ENCODE data around the gene HSD17B3. TPM values are rescaled to one million over a fixed set of nuclear protein-coding genes. Genes with fewer than 3 reads are reported as not detected.

HSD17B3 gene
- total RNA-seq, 2 experiments from 2014 or later = not detected

DNA sequence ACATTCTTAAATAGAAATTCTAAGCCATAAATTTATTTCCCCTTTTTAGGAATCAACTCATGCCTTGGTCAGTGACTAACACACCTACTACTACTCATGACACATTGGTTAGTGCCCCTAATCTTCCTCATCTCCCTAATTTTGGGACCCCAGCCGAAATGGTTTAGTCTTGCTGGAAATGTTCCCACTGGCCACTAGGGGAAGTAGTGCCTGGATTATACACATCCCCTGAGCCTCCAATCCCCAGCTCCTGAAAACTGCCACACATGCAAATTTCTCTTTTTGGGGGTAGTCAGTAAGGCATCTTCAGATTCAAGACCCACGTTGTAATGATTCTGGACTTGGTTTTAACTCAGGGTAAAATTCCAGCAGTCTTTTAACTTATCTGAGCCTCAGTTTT lies 79.8 kb downstream of the HSD17B3 start:
- Mint-ChIP-seq H3K4me3 (no peak overlapping the region), H3K27ac (no peak overlapping the region), H3K36me3 (ENCODE audit: low read depth) (no peaks in the 10 kb centered on the region), H3K27me3 (ENCODE audit: low read depth) (peaks cover 36% of the 10 kb centered on the region), H3K4me1 (ENCODE audit: low read depth) (peaks cover 7% of the 10 kb centered on the region), H3K9me3 (peaks cover 8% of the 10 kb centered on the region)
- DNase-seq = no peak
- intact Hi-C loops (cut with micrococcal nuclease) = no loop called here
- CTCF ChIA-PET = no interaction called here

DNA sequence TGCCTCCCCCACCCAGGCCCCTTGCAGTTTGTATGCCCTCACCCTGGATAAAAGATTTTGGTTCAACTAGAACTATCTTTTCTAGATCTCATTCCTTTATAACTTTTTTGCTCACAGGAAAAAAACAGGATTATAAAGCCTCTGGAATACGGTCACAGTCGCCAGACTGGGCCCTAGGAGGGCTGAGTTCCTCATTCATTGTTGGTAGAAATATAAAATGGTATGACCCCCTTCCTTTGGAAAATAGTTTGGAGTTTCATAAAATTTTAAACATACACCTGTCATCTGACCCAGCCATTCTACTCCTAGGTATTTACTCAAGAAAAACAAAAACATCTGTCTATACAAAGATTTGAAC lies 82.1 kb downstream of the HSD17B3 start:
- Mint-ChIP-seq H3K27me3 (ENCODE audit: low read depth) (peaks cover 51% of the 10 kb centered on the region), H3K9me3 (peaks cover 8% of the 10 kb centered on the region), H3K4me3 (no peak overlapping the region), H3K4me1 (ENCODE audit: low read depth) (peaks cover 7% of the 10 kb centered on the region), H3K36me3 (ENCODE audit: low read depth) (no peaks in the 10 kb centered on the region), H3K27ac (no peak overlapping the region)
- intact Hi-C loops (cut with micrococcal nuclease) = loop anchor here (2.0 to 10.0 kb wide), 6 partner anchors 158 to 1555 kb away; no protein-coding TSS in a partner anchor
- CTCF ChIA-PET = interaction anchor here (0.6 to 1.3 kb wide), 6 partner anchors 8 to 1139 kb away, joined by 3 to 6 read pairs (median 3); no protein-coding TSS in a partner anchor
- no peak for DNase-seq

DNA sequence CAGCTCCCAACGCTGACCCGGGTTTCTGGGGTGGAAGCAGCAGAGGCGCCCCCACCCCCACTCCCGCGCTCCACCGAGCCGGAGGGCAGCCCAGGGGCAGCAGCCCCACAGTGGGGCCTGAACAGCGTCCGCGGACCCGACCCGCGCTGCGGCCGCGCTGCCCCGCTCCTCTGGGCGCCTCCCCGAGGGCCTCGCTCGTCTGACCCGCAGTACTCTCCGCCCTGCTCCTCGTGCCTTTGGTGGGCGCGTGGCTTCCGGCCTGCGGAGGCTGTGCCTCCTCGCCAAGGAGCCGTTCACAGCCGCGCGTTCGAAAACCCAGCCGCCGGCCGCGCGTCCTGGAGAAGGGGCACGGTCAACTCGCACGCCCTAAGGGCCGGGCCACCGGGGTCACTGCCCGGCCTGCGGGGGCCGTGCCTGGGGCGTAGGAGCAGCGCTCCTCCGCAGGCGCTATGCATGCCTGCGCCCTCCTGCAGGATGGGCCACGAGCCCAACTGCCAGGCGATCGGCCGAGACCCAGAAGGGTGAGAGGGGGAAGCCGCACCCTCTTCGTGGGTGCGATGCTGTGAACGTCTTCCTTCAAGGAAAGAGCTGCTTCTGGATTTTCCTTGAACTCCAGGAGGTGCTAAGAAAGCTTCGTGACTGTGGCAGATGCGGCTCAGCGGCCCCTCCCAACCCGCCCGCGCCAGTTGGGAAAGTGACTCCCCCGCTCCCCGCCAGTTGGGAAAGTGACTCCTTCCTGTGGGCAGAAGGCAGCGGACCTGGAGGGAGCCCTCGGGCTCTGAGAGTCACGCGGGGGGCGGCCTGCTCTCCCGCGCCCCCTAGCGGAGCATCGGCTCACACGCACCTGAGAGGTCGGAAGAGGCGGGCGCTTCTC lies 82.7 kb downstream of the HSD17B3 start:
- Mint-ChIP-seq H3K4me1 (ENCODE audit: low read depth) (peaks cover 7% of the 10 kb centered on the region), H3K27ac (no peak overlapping the region), H3K9me3 (peaks cover 6% of the 10 kb centered on the region), H3K27me3 (ENCODE audit: low read depth) (peaks cover 51% of the 10 kb centered on the region), H3K36me3 (ENCODE audit: low read depth) (no peaks in the 10 kb centered on the region), H3K4me3 (no peak overlapping the region)
- intact Hi-C loops (cut with micrococcal nuclease) = loop anchor here (2.0 to 10.0 kb wide), 6 partner anchors 157 to 1554 kb away; no protein-coding TSS in a partner anchor
- DNase-seq = peak; percentile 49
- CTCF ChIA-PET = interaction anchor here (0.5 to 2.0 kb wide), 12 partner anchors 9 to 1138 kb away, joined by 3 to 7 read pairs (median 4); no protein-coding TSS in a partner anchor

DNA sequence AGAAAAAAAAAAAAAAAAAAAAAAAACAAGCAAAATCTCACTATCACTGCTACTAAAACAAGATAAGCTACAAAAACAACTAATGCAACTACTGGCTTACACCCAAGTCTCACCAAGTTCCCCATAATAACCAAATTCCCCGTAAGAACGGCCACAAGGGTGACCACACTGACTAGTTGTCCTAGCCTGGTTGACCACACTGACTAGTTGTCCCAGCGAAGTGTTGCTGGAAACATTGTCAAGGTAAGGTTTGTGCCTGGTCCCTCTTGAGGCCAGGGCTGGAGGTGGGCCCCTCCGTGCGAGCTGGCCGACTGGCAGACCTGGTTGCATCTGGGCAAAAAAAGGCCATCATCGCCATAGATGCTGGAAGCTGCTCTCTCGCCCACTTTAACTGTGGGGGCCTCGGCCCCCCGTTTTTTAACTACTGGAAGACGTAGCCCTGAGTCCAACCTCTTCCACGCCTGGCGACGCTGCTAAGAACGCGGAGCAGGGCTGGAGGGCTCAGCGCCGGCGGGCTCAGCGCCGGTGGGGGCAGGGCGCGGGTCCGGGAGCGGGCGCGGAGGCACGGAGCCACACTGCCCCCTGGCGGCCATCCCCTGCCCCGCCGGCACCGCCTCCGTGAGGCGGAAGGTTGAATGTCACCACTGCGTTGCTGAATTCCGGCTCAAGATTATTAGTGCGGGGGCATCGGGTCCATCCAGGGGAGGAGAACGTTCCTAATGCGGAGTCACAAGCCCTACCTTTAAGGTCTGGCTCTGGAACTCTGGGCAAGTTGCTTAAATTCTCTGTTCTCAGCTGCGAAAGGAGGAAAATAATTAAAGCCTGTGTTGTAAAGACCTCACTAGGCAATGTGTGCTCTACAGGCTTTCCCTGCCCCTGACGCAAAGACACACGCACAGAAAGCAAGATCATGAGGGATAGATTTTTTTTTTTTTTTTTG lies 84.0 kb downstream of the HSD17B3 start:
- CTCF ChIA-PET = interaction anchor here (0.5 to 2.0 kb wide), 25 partner anchors 9 to 1969 kb away, joined by 3 to 7 read pairs (median 4); no protein-coding TSS in a partner anchor
- peaks cover 49% of the 10 kb centered on the region for H3K27me3 Mint-ChIP-seq (ENCODE audit: low read depth)

DNA sequence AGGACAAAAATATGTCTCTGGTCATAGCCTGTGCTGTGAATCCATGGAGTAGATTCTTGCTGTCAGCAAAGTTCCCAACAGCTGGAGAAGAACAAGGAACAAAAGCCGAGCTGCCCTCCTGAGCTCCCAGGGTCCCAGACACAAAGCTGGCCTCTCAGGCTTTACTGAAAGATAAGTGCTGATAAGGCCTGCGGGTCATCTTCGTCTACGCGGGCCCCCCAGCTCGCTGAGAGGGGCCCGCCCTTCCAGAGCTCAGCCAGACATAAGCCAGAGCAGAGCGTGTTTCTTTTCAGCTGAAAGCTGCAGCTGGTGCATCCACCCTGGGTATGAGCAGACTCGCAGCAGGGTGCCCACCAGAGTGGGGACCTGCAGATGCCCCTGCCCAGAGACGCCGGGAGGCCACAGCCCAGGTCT lies 84.7 kb downstream of the HSD17B3 start:
- Mint-ChIP-seq H3K27ac (no peak overlapping the region), H3K9me3 (no peaks in the 10 kb centered on the region), H3K36me3 (ENCODE audit: low read depth) (no peaks in the 10 kb centered on the region), H3K27me3 (ENCODE audit: low read depth) (peaks cover 47% of the 10 kb centered on the region), H3K4me3 (no peak overlapping the region), H3K4me1 (ENCODE audit: low read depth) (peaks cover 7% of the 10 kb centered on the region)
- DNase-seq = no peak
- intact Hi-C loops (cut with micrococcal nuclease) = loop anchor here (5.0 to 10.0 kb wide), 3 partner anchors 155 to 1552 kb away; no protein-coding TSS in a partner anchor
- CTCF ChIA-PET = interaction anchor here (0.6 to 2.0 kb wide), 19 partner anchors 9 to 1536 kb away, joined by 3 to 7 read pairs (median 4); no protein-coding TSS in a partner anchor

More for the DNA sequence above, 84.0 kb downstream of the HSD17B3 start:
- Mint-ChIP-seq H3K36me3 (ENCODE audit: low read depth) (no peaks in the 10 kb centered on the region), H3K27ac (no peak overlapping the region), H3K4me1 (ENCODE audit: low read depth) (peaks cover 7% of the 10 kb centered on the region), H3K9me3 (no peaks in the 10 kb centered on the region), H3K4me3 (peak overlapping the region; percentile 57)
- intact Hi-C loops (cut with micrococcal nuclease) = loop anchor here (1.0 to 10.0 kb wide), 8 partner anchors 156 to 1553 kb away; no protein-coding TSS in a partner anchor
- peak; percentile 73 for DNase-seq

DNA sequence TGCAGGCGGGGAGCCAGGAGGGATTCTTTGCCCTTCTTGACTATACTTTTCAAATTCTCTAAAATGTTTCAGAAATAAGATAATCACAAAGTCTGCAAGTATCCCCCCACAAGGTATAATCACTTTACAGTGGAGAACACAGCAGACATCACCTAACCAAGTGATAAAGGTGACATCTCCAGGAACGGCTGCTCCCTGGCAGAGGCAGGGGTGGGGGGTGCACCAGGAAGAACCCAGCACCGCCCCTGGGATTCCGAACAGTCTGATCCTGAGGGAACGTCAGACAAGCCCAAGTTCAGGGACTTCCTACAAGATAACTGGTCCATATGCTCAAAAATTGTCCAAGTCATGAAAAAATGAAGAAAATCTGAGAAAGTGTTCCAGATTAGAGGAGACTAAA lies 85.4 kb downstream of the HSD17B3 start:
- Mint-ChIP-seq H3K27me3 (ENCODE audit: low read depth) (peaks cover 40% of the 10 kb centered on the region), H3K4me1 (ENCODE audit: low read depth) (peaks cover 7% of the 10 kb centered on the region), H3K9me3 (no peaks in the 10 kb centered on the region), H3K27ac (no peak overlapping the region), H3K36me3 (ENCODE audit: low read depth) (no peaks in the 10 kb centered on the region), H3K4me3 (no peak overlapping the region)
- DNase-seq = no peak
- CTCF ChIA-PET = interaction anchor here (0.6 to 1.6 kb wide), 4 partner anchors 12 to 1536 kb away, joined by 3 to 5 read pairs (median 4); no protein-coding TSS in a partner anchor
- intact Hi-C loops (cut with micrococcal nuclease) = loop anchor here (5.0 to 10.0 kb wide), 3 partner anchors 154 to 1552 kb away; no protein-coding TSS in a partner anchor

DNA sequence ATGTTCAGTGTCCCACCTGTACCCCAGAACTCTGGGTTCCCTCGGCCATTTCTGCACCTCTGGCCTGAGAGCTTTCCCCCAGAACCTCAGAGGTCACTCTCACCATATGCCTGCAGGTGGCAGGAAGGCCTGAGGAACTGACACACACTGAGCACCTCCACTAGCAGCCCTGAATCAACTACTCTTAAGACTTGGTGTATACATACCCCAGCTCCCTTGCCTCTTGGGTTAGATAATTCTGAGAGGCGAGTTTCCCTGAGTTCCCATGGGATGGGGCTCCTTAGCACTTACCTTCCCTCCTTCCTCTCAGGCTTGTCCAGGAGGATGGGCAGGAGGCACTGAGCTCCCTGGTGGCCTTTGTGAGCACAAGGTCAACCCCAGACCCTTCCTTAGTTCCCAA lies 86.1 kb downstream of the HSD17B3 start:
- no peaks in the 10 kb centered on the region for H3K36me3 Mint-ChIP-seq (ENCODE audit: low read depth)
- H3K4me1 Mint-ChIP-seq (ENCODE audit: low read depth) = peaks cover 7% of the 10 kb centered on the region
- CTCF ChIA-PET = interaction anchor here (0.6 to 1.2 kb wide), 5 partner anchors 11 to 118 kb away, joined by 3 read pairs; no protein-coding TSS in a partner anchor
- no peak overlapping the region for H3K27ac Mint-ChIP-seq
- no peak for DNase-seq
- peaks cover 36% of the 10 kb centered on the region for H3K27me3 Mint-ChIP-seq (ENCODE audit: low read depth)
- intact Hi-C loops (cut with micrococcal nuclease) = loop anchor here (5.0 to 10.0 kb wide), 3 partner anchors 154 to 1551 kb away; no protein-coding TSS in a partner anchor
- H3K4me3 Mint-ChIP-seq = no peak overlapping the region
- no peaks in the 10 kb centered on the region for H3K9me3 Mint-ChIP-seq

DNA sequence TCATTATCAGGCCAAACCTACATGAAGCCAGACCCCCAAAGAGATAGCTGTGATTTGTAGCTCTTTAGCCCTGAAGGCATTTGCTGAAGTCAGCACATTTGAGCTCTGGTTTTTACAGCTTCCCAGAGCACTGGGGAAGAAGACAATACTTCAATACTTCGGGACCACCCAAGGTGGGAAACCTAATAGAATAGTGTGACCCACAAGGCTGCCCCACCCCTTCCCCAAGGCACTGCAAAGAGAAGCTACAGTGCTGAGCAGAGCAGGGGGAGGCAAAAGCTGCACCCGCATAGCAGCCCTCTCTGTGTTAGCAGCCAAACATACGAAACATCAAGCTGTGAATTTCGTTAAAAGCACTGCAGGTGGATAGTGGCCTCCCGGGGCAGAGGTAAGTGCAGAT lies 87.3 kb downstream of the HSD17B3 start:
- intact Hi-C loops (cut with micrococcal nuclease) = loop anchor here (5.0 to 10.0 kb wide), 3 partner anchors 152 to 1550 kb away; no protein-coding TSS in a partner anchor
- H3K9me3 Mint-ChIP-seq = no peaks in the 10 kb centered on the region
- H3K4me1 Mint-ChIP-seq (ENCODE audit: low read depth) = peaks cover 7% of the 10 kb centered on the region
- no peak for DNase-seq
- H3K36me3 Mint-ChIP-seq (ENCODE audit: low read depth) = no peaks in the 10 kb centered on the region
- CTCF ChIA-PET = interaction anchor here (0.6 to 1.2 kb wide), 3 partner anchors 9 to 34 kb away, joined by 3 to 4 read pairs (median 3); no protein-coding TSS in a partner anchor
- peaks cover 32% of the 10 kb centered on the region for H3K27me3 Mint-ChIP-seq (ENCODE audit: low read depth)
- no peak overlapping the region for H3K27ac Mint-ChIP-seq
- no peak overlapping the region for H3K4me3 Mint-ChIP-seq

DNA sequence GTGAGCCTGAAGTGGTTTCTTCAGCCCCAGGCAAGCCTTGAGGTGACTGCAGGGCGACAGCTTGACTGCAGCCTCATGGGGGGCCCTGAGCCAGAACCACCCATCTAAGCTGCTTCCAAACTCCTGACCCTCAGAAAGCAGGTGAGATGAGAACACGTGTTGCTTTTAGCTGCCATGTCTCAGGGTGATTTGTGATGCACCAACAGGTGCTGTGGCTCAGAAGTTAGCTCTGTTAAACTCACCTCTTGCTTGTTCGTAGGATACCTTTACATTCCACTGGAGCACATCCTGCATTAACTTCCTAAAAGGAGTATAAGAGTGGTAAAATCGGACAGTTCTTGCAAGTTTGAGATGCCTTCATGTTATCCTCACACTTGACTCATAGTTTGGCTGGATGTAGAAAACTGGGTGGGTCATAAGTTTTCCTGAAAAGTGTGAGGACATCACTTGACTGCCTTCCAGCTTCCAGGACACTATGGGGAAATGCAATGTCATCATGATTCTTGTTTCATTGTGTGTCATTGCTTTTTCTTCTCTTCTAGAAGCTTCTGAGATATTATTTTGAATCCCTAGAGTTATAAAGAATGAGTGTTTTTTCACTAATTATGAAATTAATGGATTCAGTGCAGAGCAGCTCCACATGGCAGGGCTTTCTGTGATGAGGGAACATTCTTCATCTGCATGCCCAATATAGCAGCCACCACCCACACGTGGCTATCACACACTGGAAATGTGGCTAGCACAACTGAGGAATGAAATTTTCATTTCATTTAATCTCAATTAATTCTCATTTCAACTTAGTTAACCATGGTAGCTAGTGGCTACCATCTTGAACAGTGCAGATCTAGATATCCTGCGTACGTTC lies 92.3 kb downstream of the HSD17B3 start:
- no peaks in the 10 kb centered on the region for H3K9me3 Mint-ChIP-seq
- no peaks in the 10 kb centered on the region for H3K4me1 Mint-ChIP-seq (ENCODE audit: low read depth)
- H3K4me3 Mint-ChIP-seq = no peak overlapping the region
- DNase-seq = no peak
- intact Hi-C loops (cut with micrococcal nuclease) = loop anchor here (10.0 kb wide), 1 partner anchor 1545 kb away; no protein-coding TSS in a partner anchor
- H3K27ac Mint-ChIP-seq = no peak overlapping the region
- CTCF ChIA-PET = interaction anchor here (2.0 kb wide), 1 partner anchor 8 kb away, joined by 6 read pairs; no protein-coding TSS in a partner anchor
- H3K36me3 Mint-ChIP-seq (ENCODE audit: low read depth) = no peaks in the 10 kb centered on the region
- H3K27me3 Mint-ChIP-seq (ENCODE audit: low read depth) = peaks cover 4% of the 10 kb centered on the region

DNA sequence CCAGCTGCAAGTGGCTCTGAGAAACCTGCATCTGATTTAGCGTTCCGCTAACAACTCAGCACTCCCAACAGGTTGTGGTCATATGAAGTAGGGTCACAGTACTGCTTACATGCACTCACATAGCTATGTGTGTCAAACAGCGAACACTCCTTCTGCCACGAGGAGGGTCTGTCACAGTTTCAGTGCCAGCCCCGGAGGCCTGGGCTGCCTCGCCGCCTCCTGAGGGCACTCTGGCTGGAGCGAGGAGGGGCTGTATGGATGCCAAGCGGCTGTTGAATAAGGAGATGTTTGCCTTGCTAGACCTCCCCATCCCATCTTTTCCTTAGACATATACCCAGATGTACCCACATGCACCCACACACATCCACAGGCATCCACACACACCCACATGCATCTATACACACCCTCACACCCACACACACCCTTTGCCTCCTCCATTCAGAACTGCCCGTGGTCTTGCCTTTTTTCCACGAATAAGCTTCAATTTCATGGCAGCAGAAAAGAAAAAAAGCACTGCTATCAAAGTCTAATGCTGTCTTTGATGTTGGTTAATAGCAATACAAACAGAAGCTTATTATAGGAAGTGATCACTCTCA lies 95.7 kb downstream of the HSD17B3 start:
- no peak overlapping the region for H3K27ac Mint-ChIP-seq
- DNase-seq = no peak
- CTCF ChIA-PET = no interaction called here
- H3K36me3 Mint-ChIP-seq (ENCODE audit: low read depth) = no peaks in the 10 kb centered on the region
- no peaks in the 10 kb centered on the region for H3K9me3 Mint-ChIP-seq
- no peaks in the 10 kb centered on the region for H3K4me1 Mint-ChIP-seq (ENCODE audit: low read depth)
- no peak overlapping the region for H3K4me3 Mint-ChIP-seq
- peaks cover 5% of the 10 kb centered on the region for H3K27me3 Mint-ChIP-seq (ENCODE audit: low read depth)
- intact Hi-C loops (cut with micrococcal nuclease) = no loop called here
